Head of caudate nucleus (tissue), 42 donors: ENCODE results near the gene TEX55.

Source experiments
- DNase-seq, 42 donors: peaks; one replicate each; pipeline versions ENCODE4 v3.0.0 to v3.0.0-alpha.2; 2020 to 2021; ENCODE audit warnings: mixed read lengths in 7 of 42
- intact Hi-C: fragments of 100-400 bp; cut with DNase I; formaldehyde crosslinking; loops from one replicate; pipeline ENCODE4 v1.15.0; 2022

The TEX55 gene

DNA sequence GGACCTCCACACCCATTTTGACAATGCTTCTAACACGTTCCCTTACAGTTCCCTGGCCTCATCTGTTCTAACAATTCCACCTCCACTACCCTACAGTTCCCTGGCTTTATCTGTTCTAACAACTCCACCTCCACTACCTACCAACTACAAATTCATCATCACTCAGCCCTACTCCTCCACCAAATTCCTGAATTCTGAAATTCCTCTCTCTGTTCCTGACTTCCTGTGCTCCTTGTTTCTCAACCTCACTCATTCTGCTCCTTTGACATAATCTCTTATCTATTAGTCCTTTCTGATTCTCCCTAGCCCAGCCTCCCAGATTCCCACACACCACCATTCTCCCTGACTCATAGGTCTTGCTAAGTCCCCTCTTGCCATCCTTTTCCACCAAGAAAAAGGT, 49.9 kb downstream of the TEX55 start:
- intact Hi-C loops = no loop called here
- DNase-seq = peak in 7 of 42 donors; percentile 15 to 60 (median 32)
